HTERT RPE-1 (cell line): ENCODE measurements around the gene ARHGEF10L.
"Not testable (repeated sequence)": the region's sequence is repeated elsewhere in the genome, so short reads cannot be mapped to it uniquely, and the experiment has no call there.

Experiments used
- in situ Hi-C: fragments of 300-500 bp; cut with MboI; formaldehyde crosslinking; loops from 4 replicates; pipeline ENCODE4 v1.14.3; 2020; ENCODE audit warnings: low sequenced_read_pairs

Gene ARHGEF10L

GRCh38 chr1:17729248-17729647 lies 189.8 kb downstream of the ARHGEF10L start:
- in situ Hi-C loops, result no loop called here

GRCh38 chr1:17729909-17730308 lies 190.4 kb downstream of the ARHGEF10L start:
- in situ Hi-C loops, result no loop called here

GRCh38 chr1:17731460-17731859 lies 192.0 kb downstream of the ARHGEF10L start:
- in situ Hi-C loops, result no loop called here

- in situ Hi-C loops, result no loop called here
Measured at GRCh38 chr1:17732475-17732874, 193.0 kb downstream of the ARHGEF10L start.

GRCh38 chr1:17733661-17734060 lies 194.2 kb downstream of the ARHGEF10L start:
- in situ Hi-C loops, result no loop called here

- in situ Hi-C loops, result no loop called here
Measured at GRCh38 chr1:17734609-17735008, 195.1 kb downstream of the ARHGEF10L start.

GRCh38 chr1:17735348-17735747 lies 195.8 kb downstream of the ARHGEF10L start:
- in situ Hi-C loops, result no loop called here

GRCh38 chr1:17735793-17736192 lies 196.3 kb downstream of the ARHGEF10L start:
- in situ Hi-C loops, result no loop called here

- in situ Hi-C loops, result no loop called here
Measured at GRCh38 chr1:17736625-17737024, 197.1 kb downstream of the ARHGEF10L start.

- in situ Hi-C loops, result no loop called here
Measured at GRCh38 chr1:17739050-17739449, 199.6 kb downstream of the ARHGEF10L start.

- in situ Hi-C loops, result no loop called here
Measured at GRCh38 chr1:17741052-17741451, 201.6 kb downstream of the ARHGEF10L start.

- in situ Hi-C loops, result no loop called here
Measured at GRCh38 chr1:17742583-17742982, 203.1 kb downstream of the ARHGEF10L start.

GRCh38 chr1:17743008-17743647 lies 203.6 kb downstream of the ARHGEF10L start:
- in situ Hi-C loops, result no loop called here

- in situ Hi-C loops, result no loop called here
Measured at GRCh38 chr1:17743925-17744324, 204.4 kb downstream of the ARHGEF10L start.

GRCh38 chr1:17744666-17745478 lies 205.4 kb downstream of the ARHGEF10L start:
- in situ Hi-C loops, result no loop called here

- in situ Hi-C loops, result no loop called here
Measured at GRCh38 chr1:17745479-17745955, 206.0 kb downstream of the ARHGEF10L start.

- in situ Hi-C loops, result not testable (repeated sequence)
Measured at GRCh38 chr1:17746281-17746680, 206.8 kb downstream of the ARHGEF10L start.

GRCh38 chr1:17746920-17747319 lies 207.4 kb downstream of the ARHGEF10L start:
- in situ Hi-C loops, result no loop called here
